NB4 (cell line): ENCODE measurements around the gene NDST1.

ENCODE experiments used
- DNase-seq: peaks from one replicate; pipeline ENCODE4 v3.0.0; 2010; ENCODE audit warnings: low read depth
- H3K4me3 ChIP-seq: one replicate; pipeline ENCODE4 v1.5.1; 2011; ENCODE audit warnings: mild to moderate bottlenecking, low read depth, low read length, moderate library complexity
- MYC ChIP-seq: IDR thresholded peaks from 2 replicates; pipeline ENCODE4 v1.6.1; 2011; ENCODE audit warnings: low read depth, low read length
- POLR2A ChIP-seq: IDR thresholded peaks from 2 replicates; pipeline ENCODE4 v1.6.1; 2011; ENCODE audit warnings: mild to moderate bottlenecking; ENCODE audit not compliant: insufficient read length; ENCODE audit errors: extremely low read depth
- TF ChIP-seq, protein P1 (sequence below): IDR thresholded peaks from 2 replicates; pipeline ENCODE4 v1.6.1; 2011; ENCODE audit warnings: low read depth, low read length
- TF ChIP-seq, protein P2 (sequence below): IDR thresholded peaks from one replicate; pipeline ENCODE4 v1.5.1; 2012; ENCODE audit warnings: low read depth, low read length

The NDST1 gene

DNA sequence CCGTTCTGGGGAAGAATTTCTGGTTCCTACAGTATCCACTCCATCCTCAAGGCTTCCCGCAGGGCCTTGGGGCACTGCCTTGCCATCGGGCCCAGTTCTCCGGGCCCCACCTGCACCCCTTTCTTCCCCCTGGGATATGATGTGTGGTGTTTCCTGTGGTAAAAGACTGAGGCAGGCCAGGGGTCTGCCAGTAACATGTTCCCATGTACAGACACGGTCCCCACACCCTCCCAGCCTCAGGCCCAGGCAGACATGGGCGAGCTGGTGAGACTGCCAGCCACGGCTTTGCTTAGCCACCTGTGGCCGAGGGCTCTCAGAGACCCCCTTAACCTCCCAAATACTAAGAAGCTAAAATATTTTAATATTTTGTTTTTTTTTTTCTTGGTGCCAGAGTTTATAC, 46.0 kb downstream of the NDST1 start:
- H3K4me3 ChIP-seq: no peak overlapping the region
- TF ChIP-seq, protein P1, sequence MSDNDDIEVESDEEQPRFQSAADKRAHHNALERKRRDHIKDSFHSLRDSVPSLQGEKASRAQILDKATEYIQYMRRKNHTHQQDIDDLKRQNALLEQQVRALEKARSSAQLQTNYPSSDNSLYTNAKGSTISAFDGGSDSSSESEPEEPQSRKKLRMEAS: no peak
- TF ChIP-seq POLR2A (no peak), MYC (no peak)
- TF ChIP-seq, protein P2, sequence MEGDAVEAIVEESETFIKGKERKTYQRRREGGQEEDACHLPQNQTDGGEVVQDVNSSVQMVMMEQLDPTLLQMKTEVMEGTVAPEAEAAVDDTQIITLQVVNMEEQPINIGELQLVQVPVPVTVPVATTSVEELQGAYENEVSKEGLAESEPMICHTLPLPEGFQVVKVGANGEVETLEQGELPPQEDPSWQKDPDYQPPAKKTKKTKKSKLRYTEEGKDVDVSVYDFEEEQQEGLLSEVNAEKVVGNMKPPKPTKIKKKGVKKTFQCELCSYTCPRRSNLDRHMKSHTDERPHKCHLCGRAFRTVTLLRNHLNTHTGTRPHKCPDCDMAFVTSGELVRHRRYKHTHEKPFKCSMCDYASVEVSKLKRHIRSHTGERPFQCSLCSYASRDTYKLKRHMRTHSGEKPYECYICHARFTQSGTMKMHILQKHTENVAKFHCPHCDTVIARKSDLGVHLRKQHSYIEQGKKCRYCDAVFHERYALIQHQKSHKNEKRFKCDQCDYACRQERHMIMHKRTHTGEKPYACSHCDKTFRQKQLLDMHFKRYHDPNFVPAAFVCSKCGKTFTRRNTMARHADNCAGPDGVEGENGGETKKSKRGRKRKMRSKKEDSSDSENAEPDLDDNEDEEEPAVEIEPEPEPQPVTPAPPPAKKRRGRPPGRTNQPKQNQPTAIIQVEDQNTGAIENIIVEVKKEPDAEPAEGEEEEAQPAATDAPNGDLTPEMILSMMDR: no peak
- DNase-seq: no peak

DNA sequence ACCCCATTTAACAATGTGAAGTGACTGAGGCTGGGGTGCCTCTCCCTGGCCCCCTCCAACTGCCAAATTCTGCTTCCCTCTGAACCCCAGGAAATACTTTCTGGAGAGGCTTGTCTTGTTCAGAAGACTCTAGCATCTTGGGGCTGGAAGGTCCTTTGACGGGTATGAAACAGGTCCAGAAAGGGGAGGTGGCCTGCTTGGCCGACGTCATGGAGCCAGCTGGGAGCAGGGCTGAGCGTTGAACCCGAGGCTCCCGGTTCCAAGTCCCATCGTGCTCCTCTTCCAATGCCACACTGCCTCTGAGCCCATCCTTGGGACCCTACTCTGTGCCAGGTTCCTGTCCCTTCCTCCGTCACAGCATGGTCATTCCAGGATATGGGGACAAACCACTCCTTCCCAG, 46.9 kb downstream of the NDST1 start:
- no peak for DNase-seq
- H3K4me3 ChIP-seq: no peak overlapping the region
- TF ChIP-seq POLR2A (no peak), MYC (no peak)
- TF ChIP-seq, protein P2: no peak
- TF ChIP-seq, protein P1: no peak

DNA sequence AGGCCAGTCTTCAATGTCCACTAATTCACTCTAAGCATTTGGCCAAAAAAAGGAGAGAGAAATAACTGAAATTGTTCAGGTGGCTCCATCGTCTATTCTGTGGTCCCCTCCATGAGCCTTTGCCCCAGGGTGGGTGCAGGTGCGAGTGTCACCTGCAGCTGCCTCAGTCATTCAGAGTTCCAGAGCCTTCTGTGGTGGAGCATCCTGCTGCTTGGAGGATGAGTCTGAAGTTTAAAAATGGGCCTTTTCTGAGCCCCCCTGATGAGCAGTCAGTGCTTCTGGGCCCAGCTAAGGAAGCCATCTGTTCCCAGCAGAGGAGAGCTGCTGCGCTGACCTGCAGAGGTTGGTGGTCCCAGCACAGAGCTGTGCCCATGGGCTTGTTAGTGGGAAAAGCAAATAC, 48.2 kb downstream of the NDST1 start:
- TF ChIP-seq, protein P2: no peak
- TF ChIP-seq POLR2A (no peak), MYC (no peak)
- TF ChIP-seq, protein P1: no peak
- no peak for DNase-seq
- no peak overlapping the region for H3K4me3 ChIP-seq

DNA sequence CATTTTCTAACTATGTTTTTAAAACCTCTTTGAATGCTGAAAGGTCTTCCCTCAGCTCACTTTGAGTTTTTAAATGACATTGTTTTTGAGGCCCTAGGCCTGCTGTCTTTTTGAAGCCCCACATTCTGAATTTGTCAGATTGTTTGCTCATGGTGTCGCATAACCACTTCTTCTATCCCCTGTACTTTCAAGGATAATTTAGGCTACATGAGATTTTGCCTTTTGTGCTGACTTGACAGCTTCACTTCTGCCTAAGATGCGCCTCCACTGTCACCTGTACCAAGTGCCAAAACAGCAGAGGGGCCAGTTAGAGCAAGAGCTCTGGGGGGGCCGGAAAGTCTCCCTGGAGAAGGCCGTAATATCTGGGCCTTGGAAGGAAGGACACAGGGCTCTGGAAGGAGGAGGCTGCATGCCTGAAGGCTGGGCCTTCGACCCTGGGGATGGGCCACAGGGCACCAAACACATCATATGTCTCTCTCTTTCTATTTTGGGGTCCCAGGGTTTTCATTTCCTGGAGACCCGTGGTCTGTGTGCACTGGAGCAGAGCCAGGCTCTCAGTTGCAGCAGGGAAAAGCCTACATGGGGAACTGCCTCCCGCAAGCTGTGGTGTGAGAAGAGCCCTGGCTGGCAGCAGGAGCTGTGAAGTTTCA, 49.1 kb downstream of the NDST1 start:
- TF ChIP-seq, protein P2: no peak
- no peak for TF ChIP-seq MYC
- no peak for TF ChIP-seq POLR2A
- TF ChIP-seq, protein P1: no peak
- H3K4me3 ChIP-seq: no peak overlapping the region
- no peak for DNase-seq

DNA sequence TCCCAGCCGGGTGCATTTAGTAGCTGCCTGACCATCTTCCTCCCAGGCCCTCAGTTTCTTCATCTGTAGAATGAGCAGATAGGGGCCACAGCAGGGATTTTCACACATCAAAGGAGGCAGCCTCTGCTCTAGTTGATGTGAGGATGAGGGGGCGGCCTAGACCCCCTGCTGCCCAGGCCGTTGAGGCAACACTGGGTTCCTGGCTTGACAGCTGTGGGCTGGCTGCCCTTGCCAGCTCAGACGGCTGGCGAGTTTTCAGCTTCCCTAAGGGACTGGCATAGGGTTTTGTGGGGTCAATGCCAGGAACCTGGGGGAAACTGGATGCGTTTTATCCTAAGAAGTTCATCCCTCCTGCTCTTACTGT, 49.6 kb downstream of the NDST1 start:
- no peak overlapping the region for H3K4me3 ChIP-seq
- TF ChIP-seq, protein P1: no peak
- no peak for TF ChIP-seq MYC
- no peak for TF ChIP-seq POLR2A
- TF ChIP-seq, protein P2: no peak
- no peak for DNase-seq

DNA sequence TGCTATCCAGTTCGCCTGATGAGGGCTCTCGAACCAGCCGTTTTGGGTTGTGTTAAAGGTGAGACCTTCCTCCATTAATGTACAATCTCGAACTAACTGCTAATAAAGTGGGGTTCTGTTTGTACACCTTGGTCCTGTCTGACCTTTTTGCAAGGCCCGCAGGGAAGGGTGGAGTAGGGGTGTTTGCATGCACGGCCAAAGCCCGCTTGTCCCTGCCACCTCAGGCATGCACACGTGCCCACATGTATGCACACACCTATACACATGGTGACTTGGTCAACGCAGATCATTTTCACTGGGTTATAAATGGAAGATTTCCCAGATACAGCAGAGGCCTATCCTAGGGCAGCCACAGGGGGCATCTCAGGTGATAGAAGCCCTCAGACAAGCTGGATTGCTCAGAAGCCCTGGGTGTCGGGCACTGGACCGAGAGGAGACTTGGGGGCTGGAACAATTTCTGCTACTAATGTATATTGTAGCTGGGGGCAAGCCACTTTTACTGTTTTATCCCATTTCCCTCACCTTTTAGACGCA, 50.2 kb downstream of the NDST1 start:
- TF ChIP-seq, protein P1: no peak
- TF ChIP-seq MYC: no peak
- TF ChIP-seq, protein P2: no peak
- no peak for TF ChIP-seq POLR2A
- no peak overlapping the region for H3K4me3 ChIP-seq
- no peak for DNase-seq
